GM18870 (cell line): Measurements from ENCODE around the gene SNAI3.

ENCODE experiments used
- ATAC-seq: cut with Tn5 transposase; IDR thresholded peaks from one replicate; pipeline ENCODE4 v1.9.1; 2021; ENCODE audit warnings: moderate library complexity; ENCODE audit not compliant: unreplicated experiment

Gene SNAI3

GRCh38 chr16:88686439-88687253 is at the start of gene SNAI3:
TSS of gene SNAI3 (minus strand) at chr16:88686507. CDS start at chr16:88686406, 101 bp downstream.
- ATAC-seq, result no peak

GRCh38 chr16:88736088-88736487 is 49.8 kb upstream of the SNAI3 start:
- ATAC-seq, result no peak

GRCh38 chr16:88735616-88736015 is 49.3 kb upstream of the SNAI3 start:
- ATAC-seq, result no peak

- ATAC-seq, result no peak
These were observed 48.8 kb upstream of the SNAI3 start for GRCh38 chr16:88735121-88735520.

GRCh38 chr16:88734361-88734728 is 48.0 kb upstream of the SNAI3 start:
- ATAC-seq, result no peak

GRCh38 chr16:88733630-88734360 is 47.5 kb upstream of the SNAI3 start:
- no peak for ATAC-seq

- ATAC-seq, result no peak
These were observed 46.6 kb upstream of the SNAI3 start for GRCh38 chr16:88732961-88733294.

GRCh38 chr16:88732172-88732960 is 46.1 kb upstream of the SNAI3 start:
- ATAC-seq, result no peak

GRCh38 chr16:88731699-88732098 is 45.4 kb upstream of the SNAI3 start:
- no peak for ATAC-seq

- ATAC-seq, result no peak
These were observed 44.6 kb upstream of the SNAI3 start for GRCh38 chr16:88730632-88731607.

- ATAC-seq, result no peak
These were observed 41.6 kb upstream of the SNAI3 start for GRCh38 chr16:88727871-88728270.

GRCh38 chr16:88726981-88727380 is 40.7 kb upstream of the SNAI3 start:
- no peak for ATAC-seq

- no peak for ATAC-seq
These were observed 40.1 kb upstream of the SNAI3 start for GRCh38 chr16:88726408-88726749.

GRCh38 chr16:88725609-88726407 is 39.5 kb upstream of the SNAI3 start:
- no peak for ATAC-seq

- no peak for ATAC-seq
These were observed 38.7 kb upstream of the SNAI3 start for GRCh38 chr16:88724855-88725555.

- no peak for ATAC-seq
These were observed 37.6 kb upstream of the SNAI3 start for GRCh38 chr16:88723911-88724310.

- ATAC-seq, result no peak
These were observed 37.2 kb upstream of the SNAI3 start for GRCh38 chr16:88723507-88723887.

GRCh38 chr16:88722784-88723506 is 36.6 kb upstream of the SNAI3 start:
- ATAC-seq, result no peak
